Chondrocyte (in vitro differentiated cells): Measurements from ENCODE around the gene CXCL5. TPM values are rescaled to one million over a fixed set of nuclear protein-coding genes. Genes with fewer than 3 reads are reported as not detected.
A peak's percentile ranks its signal among the peaks of the same experiment; 100 is the strongest.
"Not testable (repeated sequence)": the region's sequence is repeated elsewhere in the genome, so short reads cannot be mapped to it uniquely, and the experiment has no call there.

Source experiments
- DNase-seq: peaks from one replicate; pipeline ENCODE4 v3.0.0; 2021; ENCODE audit warnings: mixed read lengths, low spot score
- H3K27ac Mint-ChIP-seq: one replicate; pipeline ENCODE4 v1.8.0; 2021; ENCODE audit warnings: mild to moderate bottlenecking, moderate library complexity, mixed read lengths; ENCODE audit not compliant: unreplicated experiment
- H3K27me3 Mint-ChIP-seq: 2 replicates; pipeline ENCODE4 v1.8.0; 2021; ENCODE audit warnings: low read depth, mixed read lengths
- H3K36me3 Mint-ChIP-seq: 2 replicates; pipeline ENCODE4 v1.8.0; 2021; ENCODE audit warnings: low read depth, mixed read lengths
- H3K4me1 Mint-ChIP-seq: 2 replicates; pipeline ENCODE4 v1.8.0; 2021; ENCODE audit warnings: low read depth, mild to moderate bottlenecking, mixed read lengths
- H3K4me3 Mint-ChIP-seq: one replicate; pipeline ENCODE4 v1.8.0; 2021; ENCODE audit warnings: mild to moderate bottlenecking, moderate library complexity, mixed read lengths; ENCODE audit not compliant: unreplicated experiment
- H3K9me3 Mint-ChIP-seq: 2 replicates; pipeline ENCODE4 v1.8.0; 2021; ENCODE audit warnings: low read depth, mixed read lengths
- CTCF ChIP-seq: fragments of 200-600 bp; sonication (generic); IDR thresholded peaks from 2 replicates; pipeline ENCODE4 v1.5.0; 2021; ENCODE audit warnings: antibody characterized with exemption, mild to moderate bottlenecking, moderate library complexity
- total RNA-seq: library from RNA; stranded (reverse); gene quantifications from 3 replicates; pipeline ENCODE4 v1.2.1, GENCODE V29; 2021

CXCL5 gene
- total RNA-seq, 1 donor from 2014 or later = not detected

GRCh38 chr4:73988061-73988460 lies 10.4 kb downstream of the CXCL5 start, which contains the start of gene PPBP:
Gene PPBP, minus strand, starts transcription at chr4:73988190. Its CDS starts 87 bp downstream, at chr4:73988103.
- Mint-ChIP-seq H3K27me3 (peaks cover 47% of the 10 kb centered on the region), H3K4me1 (no peaks in the 10 kb centered on the region), H3K36me3 (peaks cover 3% of the 10 kb centered on the region), H3K27ac (no peak within 1 kb of the TSS), H3K4me3 (no peak within 1 kb of the TSS), H3K9me3 (no peaks in the 10 kb centered on the region)
- no peak for DNase-seq
- TF ChIP-seq CTCF = no peak

GRCh38 chr4:73985528-73985852 lies 13.0 kb downstream of the CXCL5 start:
- no peak for TF ChIP-seq CTCF

GRCh38 chr4:73984736-73985527 lies 13.5 kb downstream of the CXCL5 start:
- Mint-ChIP-seq H3K9me3 (no peaks in the 10 kb centered on the region), H3K27me3 (peaks cover 24% of the 10 kb centered on the region), H3K4me1 (peaks cover 26% of the 10 kb centered on the region), H3K36me3 (no peaks in the 10 kb centered on the region), H3K27ac (no peak overlapping the region), H3K4me3 (no peak overlapping the region)
- no peak for DNase-seq
- no peak for TF ChIP-seq CTCF

More at GRCh38 chr4:73985528-73985852, 13.0 kb downstream of the CXCL5 start:
- no peak overlapping the region for H3K27ac Mint-ChIP-seq
- no peaks in the 10 kb centered on the region for H3K9me3 Mint-ChIP-seq
- peaks cover 21% of the 10 kb centered on the region for H3K4me1 Mint-ChIP-seq
- peaks cover 2% of the 10 kb centered on the region for H3K36me3 Mint-ChIP-seq
- no peak overlapping the region for H3K4me3 Mint-ChIP-seq
- peaks cover 29% of the 10 kb centered on the region for H3K27me3 Mint-ChIP-seq
- DNase-seq = no peak

GRCh38 chr4:73981175-73981574 lies 17.3 kb downstream of the CXCL5 start:
- peaks cover 60% of the 10 kb centered on the region for H3K4me1 Mint-ChIP-seq
- H3K9me3 Mint-ChIP-seq, DNase-seq, H3K27ac Mint-ChIP-seq, H3K4me3 Mint-ChIP-seq, H3K27me3 Mint-ChIP-seq, H3K36me3 Mint-ChIP-seq: not testable (repeated sequence)

GRCh38 chr4:73979407-73979957 lies 19.0 kb downstream of the CXCL5 start:
- Mint-ChIP-seq H3K36me3 (peaks cover 3% of the 10 kb centered on the region), H3K27ac (peak overlapping the region; percentile 74), H3K9me3 (peaks cover 9% of the 10 kb centered on the region), H3K4me1 (peaks cover 62% of the 10 kb centered on the region), H3K27me3 (no peaks in the 10 kb centered on the region), H3K4me3 (no peak overlapping the region)
- TF ChIP-seq CTCF = no peak
- DNase-seq = no peak
